ENCODE results near the gene REM2. TPM values are rescaled to one million over a fixed set of nuclear protein-coding genes. Genes with fewer than 3 reads are reported as not detected.

Gene REM2
- total and polyA plus RNA-seq, 2 of the 4 experiments (the other 2 are of a cell fraction) = under 0.01 to 0.07 TPM

DNA sequence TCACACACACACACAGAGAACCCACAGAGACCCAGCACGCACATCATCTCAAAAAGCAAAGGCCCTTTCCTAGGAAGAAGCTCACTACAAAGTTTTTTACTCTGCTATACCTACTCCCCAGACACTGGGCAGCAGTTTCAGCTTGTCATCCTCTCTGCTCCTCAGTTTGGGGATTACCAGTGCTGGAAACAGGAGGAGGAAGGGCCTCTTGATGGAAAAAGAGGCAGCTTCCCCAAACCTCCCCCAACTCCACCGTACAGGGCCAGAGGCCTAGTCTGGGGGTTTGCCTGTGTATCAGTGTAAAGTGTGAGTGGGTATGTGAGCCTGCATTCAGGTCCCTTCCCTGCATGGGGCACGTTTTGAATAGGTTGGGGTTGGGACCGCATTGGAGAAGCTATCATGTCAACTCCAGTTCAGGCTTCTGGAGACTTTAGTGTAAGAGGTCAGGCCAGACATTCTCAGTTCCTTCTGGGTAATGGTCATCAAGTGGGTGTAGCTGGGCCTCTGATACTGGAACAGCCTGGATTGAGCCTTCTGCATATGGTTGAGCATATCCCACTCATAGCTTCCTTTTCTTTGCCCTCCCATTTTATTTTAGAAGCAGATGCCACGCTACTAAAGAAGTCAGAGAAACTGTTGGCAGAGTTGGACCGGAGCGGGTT is 1.2 kb downstream of the REM2 start:
- BruUV-seq (replicated peaks) = no TSS peak
- no peak overlapping the region for H3K4me2 ChIP-seq (ENCODE audit: low read depth, low read length)
- no peak for DNase-seq
- no peak overlapping the region for H2BK120ac ChIP-seq (ENCODE audit: low read depth, low read length)
- H3K4me3 ChIP-seq (ENCODE audit: insufficient read depth, low read depth, low read length) = no peak overlapping the region
- TF ChIP-seq MAZ (IDR thresholded peaks at IDR 0.05; ENCODE audit: borderline replicate concordance, low read depth, low read length) (no peak), CEBPB (IDR thresholded peaks at IDR 0.05; ENCODE audit: low read depth, low read length) (no peak), RAD21 (IDR thresholded peaks at IDR 0.05; ENCODE audit: low read length) (no peak), ELK1 (IDR thresholded peaks at IDR 0.05; ENCODE audit: borderline replicate concordance, low read depth, low read length) (no peak), SMC3 (IDR thresholded peaks at IDR 0.05; ENCODE audit: low read depth, low read length) (no peak), MAFK (IDR thresholded peaks at IDR 0.05; ENCODE audit: low read depth, low read length) (no peak), FOS (IDR thresholded peaks at IDR 0.05; ENCODE audit: low read depth, low read length) (no peak), RCOR1 (IDR thresholded peaks at IDR 0.05; ENCODE audit: insufficient replicate concordance, low read length) (no peak), MXI1 (IDR thresholded peaks at IDR 0.05; ENCODE audit: borderline replicate concordance, low read depth, low read length) (no peak), CHD1 (IDR thresholded peaks at IDR 0.05; ENCODE audit: low read depth, low read length) (no peak), POLR2A (IDR thresholded peaks at IDR 0.05; ENCODE audit: low read depth, low read length) (no peak), NFE2L2 (IDR thresholded peaks at IDR 0.05; ENCODE audit: low read depth, low read length) (no peak), BHLHE40 (IDR thresholded peaks at IDR 0.05; ENCODE audit: low read depth, low read length) (no peak), RFX5 (IDR thresholded peaks at IDR 0.05; ENCODE audit: low read depth, low read length) (no peak)
- TF ChIP-seq, protein P1, sequence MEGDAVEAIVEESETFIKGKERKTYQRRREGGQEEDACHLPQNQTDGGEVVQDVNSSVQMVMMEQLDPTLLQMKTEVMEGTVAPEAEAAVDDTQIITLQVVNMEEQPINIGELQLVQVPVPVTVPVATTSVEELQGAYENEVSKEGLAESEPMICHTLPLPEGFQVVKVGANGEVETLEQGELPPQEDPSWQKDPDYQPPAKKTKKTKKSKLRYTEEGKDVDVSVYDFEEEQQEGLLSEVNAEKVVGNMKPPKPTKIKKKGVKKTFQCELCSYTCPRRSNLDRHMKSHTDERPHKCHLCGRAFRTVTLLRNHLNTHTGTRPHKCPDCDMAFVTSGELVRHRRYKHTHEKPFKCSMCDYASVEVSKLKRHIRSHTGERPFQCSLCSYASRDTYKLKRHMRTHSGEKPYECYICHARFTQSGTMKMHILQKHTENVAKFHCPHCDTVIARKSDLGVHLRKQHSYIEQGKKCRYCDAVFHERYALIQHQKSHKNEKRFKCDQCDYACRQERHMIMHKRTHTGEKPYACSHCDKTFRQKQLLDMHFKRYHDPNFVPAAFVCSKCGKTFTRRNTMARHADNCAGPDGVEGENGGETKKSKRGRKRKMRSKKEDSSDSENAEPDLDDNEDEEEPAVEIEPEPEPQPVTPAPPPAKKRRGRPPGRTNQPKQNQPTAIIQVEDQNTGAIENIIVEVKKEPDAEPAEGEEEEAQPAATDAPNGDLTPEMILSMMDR (conservative IDR thresholded peaks at IDR 0.05; ENCODE audit: low read depth, low read length) = no peak
- TF ChIP-seq, protein P2, sequence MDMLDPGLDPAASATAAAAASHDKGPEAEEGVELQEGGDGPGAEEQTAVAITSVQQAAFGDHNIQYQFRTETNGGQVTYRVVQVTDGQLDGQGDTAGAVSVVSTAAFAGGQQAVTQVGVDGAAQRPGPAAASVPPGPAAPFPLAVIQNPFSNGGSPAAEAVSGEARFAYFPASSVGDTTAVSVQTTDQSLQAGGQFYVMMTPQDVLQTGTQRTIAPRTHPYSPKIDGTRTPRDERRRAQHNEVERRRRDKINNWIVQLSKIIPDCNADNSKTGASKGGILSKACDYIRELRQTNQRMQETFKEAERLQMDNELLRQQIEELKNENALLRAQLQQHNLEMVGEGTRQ (IDR thresholded peaks at IDR 0.05; ENCODE audit: low read depth, low read length) = no peak
- no peak overlapping the region for H2AK5ac ChIP-seq (ENCODE audit: low read depth, low read length)
- H2AFZ ChIP-seq (replicated peaks; ENCODE audit: low read length, poor library complexity) = no peak overlapping the region
- no peak overlapping the region for H3K23ac ChIP-seq (ENCODE audit: low read depth, low read length)
- ChIA-PET POLR2A (ENCODE audit: unreplicated experiment) (interaction anchor here (1.0 kb wide), 1 partner anchor 33 kb away, joined by 3 read pairs; no protein-coding TSS in a partner anchor), CTCF (interaction anchor here (1.7 kb wide), 1 partner anchor 12 kb away, joined by 10 read pairs; no protein-coding TSS in a partner anchor)
- H4K20me1 ChIP-seq (ENCODE audit: insufficient read depth, low read length) = no peaks in the 10 kb centered on the region
- H3K9me3 ChIP-seq (ENCODE audit: control insufficient read depth, insufficient read depth, low read length) = no peaks in the 10 kb centered on the region
- no peak overlapping the region for H2BK20ac ChIP-seq (ENCODE audit: low read depth, low read length)
- H2BK15ac ChIP-seq (ENCODE audit: low read depth, low read length) = no peak overlapping the region
- peaks cover 3% of the 10 kb centered on the region for H3K36me3 ChIP-seq (ENCODE audit: control insufficient read depth, insufficient read depth, low read length)
- H3K27me3 ChIP-seq (ENCODE audit: control insufficient read depth, insufficient read depth, low read length) = no peaks in the 10 kb centered on the region
- intact Hi-C loops (cut with micrococcal nuclease) = no loop called here
- no peak overlapping the region for H3K18ac ChIP-seq (ENCODE audit: low read depth, low read length)
- H4K8ac ChIP-seq (ENCODE audit: low read depth in 2 of 2, low read length in 2 of 2) = no peak overlapping the region
- no peak overlapping the region for H4K91ac ChIP-seq (ENCODE audit: insufficient read depth, low read depth, low read length)
- 96% methylated on average over 3 of the region's 7 CpGs; no CpG with 5 or more reads in 1 of the 2 experiments for WGBS, 2 experiments (ENCODE audit: extremely low coverage in 2 of 2, insufficient read length in 1 of 2)
- no peak overlapping the region for H4K5ac ChIP-seq (ENCODE audit: low read depth, low read length)
- in situ Hi-C loops (cut with MboI; ENCODE audit: low sequenced_read_pairs) = no loop called here
- no peak for ATAC-seq (ENCODE audit: low read depth)
- H3K79me1 ChIP-seq (ENCODE audit: low read depth in 1 of 2, low read length in 2 of 2) = peaks cover 7 to 17% of the 10 kb centered on the region in 2 experiments; a peak in 3 of 4 replicates
- no peak overlapping the region for H3K56ac ChIP-seq (ENCODE audit: extremely low read depth, insufficient read depth, low read length)
- no peak overlapping the region for H2BK5ac ChIP-seq (ENCODE audit: low read depth, low read length, poor library complexity, severe bottlenecking)
- H3K9ac ChIP-seq (ENCODE audit: low read depth, low read length) = no peak overlapping the region
- H3K9me1 ChIP-seq (ENCODE audit: insufficient read depth, low read length) = peaks cover 11% of the 10 kb centered on the region; the same call in 1 of the 2 replicates
- H3K14ac ChIP-seq (replicated peaks; ENCODE audit: low read depth, low read length) = no peak overlapping the region
- H3K27ac ChIP-seq (ENCODE audit: insufficient read depth, low read length) = no peak overlapping the region
- H3K4me1 ChIP-seq (ENCODE audit: control insufficient read depth, insufficient read depth, low read length) = peaks cover 5% of the 10 kb centered on the region; the same call in 1 of the 2 replicates
- H3K4ac ChIP-seq (ENCODE audit: low read depth, low read length) = no peak overlapping the region
- H2AK9ac ChIP-seq (replicated peaks; ENCODE audit: low read depth, low read length, poor library complexity) = peak overlapping the region; percentile 28
- dilution Hi-C loops (cut with HindIII; ENCODE audit: low sequenced_read_pairs, unreplicated experiment) = no loop called here
